Stomach (tissue), 9 donors: ENCODE measurements around the gene PGLYRP2. TPM values are rescaled to one million over a fixed set of nuclear protein-coding genes. Genes with fewer than 3 reads are reported as not detected.

Experiments used
- DNase-seq, 2 donors: peaks; one replicate each; pipeline versions ENCODE4 v3.0.0 to v3.0.0-alpha.2; 2013 to 2019
- H3K27ac ChIP-seq, 5 donors: fragments of 200-600 bp in 4 of 5; sonication (generic) in 4 of 5; one replicate each; pipeline ENCODE4 v1.5.1; 2013 to 2019; ENCODE audit warnings: mild to moderate bottlenecking in 1 of 5, moderate library complexity in 1 of 5
- H3K27me3 ChIP-seq, 3 donors: fragments of 200-600 bp; sonication (generic); one replicate each; pipeline ENCODE4 v1.5.1; 2017 to 2019; ENCODE audit warnings: mixed run types in 1 of 3
- H3K36me3 ChIP-seq, 4 donors: fragments of 200-600 bp; sonication (generic); 1 replicate in 3 of 4; 2 replicates in 1 of 4; pipeline ENCODE4 v1.5.1; 2016 to 2019
- H3K4me1 ChIP-seq, 4 donors: fragments of 200-600 bp; sonication (generic); one replicate each; pipeline ENCODE4 v1.5.1; 2016 to 2019
- H3K4me3 ChIP-seq, 4 donors: fragments of 200-600 bp; sonication (generic) in 3 of 4; one replicate each; pipeline ENCODE4 v1.5.1; 2016 to 2019; ENCODE audit warnings: mild to moderate bottlenecking in 1 of 4
- H3K9me3 ChIP-seq, 4 donors: fragments of 200-600 bp; sonication (generic); one replicate each; pipeline ENCODE4 v1.5.1; 2016 to 2019
- CTCF ChIP-seq, 7 experiments: fragments of 450-650 bp in 4 of 7; fragments of 200-600 bp in 3 of 7; sonication (generic) in 3 of 7; IDR thresholded peaks; one replicate each; pipeline ENCODE4 v1.5.1; 2016 to 2019; ENCODE audit warnings: antibody characterized with exemption in 7 of 7, control low read depth in 2 of 7, mild to moderate bottlenecking in 1 of 7
- EP300 ChIP-seq: sonication (generic); formaldehyde crosslinking; IDR thresholded peaks from one replicate; pipeline ENCODE4 v1.6.1; 2017; ENCODE audit warnings: antibody characterized with exemption
- POLR2A ChIP-seq, 4 donors: fragments of 450-650 bp; IDR thresholded peaks; one replicate each; pipeline ENCODE4 v1.6.1; 2016; ENCODE audit warnings: antibody characterized with exemption in 4 of 4, control low read depth in 2 of 4, mild to moderate bottlenecking in 1 of 4, moderate library complexity in 1 of 4
- POLR2AphosphoS5 ChIP-seq, 3 donors: sonication (generic); formaldehyde crosslinking; IDR thresholded peaks; one replicate each; pipeline ENCODE4 v1.6.1; 2016; ENCODE audit warnings: antibody characterized with exemption in 3 of 3
- WGBS, 5 donors: extraction: QIAGEN DNeasy Blood & Tissue Kit in 3 of 5; methylation state at CpG; one replicate each; pipeline versions ENCODE4 v1.1.5 to v1.1.7; 2013 to 2018; 5-methylcytosine and 5-hydroxymethylcytosine counted together
- intact Hi-C: fragments of 100-400 bp; cut with DNase I; formaldehyde crosslinking; loops from one replicate; pipeline ENCODE4 v1.15.1; 2023; ENCODE audit warnings: low total_unique reads
- polyA plus RNA-seq, 3 donors: library from polyadenylated mRNA; stranded (reverse); fragments of 200-250 nt; gene quantifications; one replicate each; pipeline ENCODE4 v1.2.3, GENCODE V29; 2013
- total RNA-seq, 5 donors: library from RNA; depleted of rRNA; stranded (reverse); fragments of >200 nt; gene quantifications; one replicate each; pipeline versions ENCODE4 v1.1.0 to v1.2.3, GENCODE V29; 2014 to 2016
- donor health status: healthy with polysubstance abuse.
- donor health status: Bipolar disorder and iron deficiency.
- donor health status: healthy.

Gene PGLYRP2
- total and polyA plus RNA-seq, 8 donors, result not detected

GRCh38 chr19:15506074-15506571 lies 26.8 kb upstream of the PGLYRP2 start:
- no peak for TF ChIP-seq EP300
- TF ChIP-seq POLR2A (IDR thresholded peaks at IDR 0.05), result no peak
- TF ChIP-seq POLR2AphosphoS5 (IDR thresholded peaks at IDR 0.05), result no peak
- TF ChIP-seq CTCF (IDR thresholded peaks at IDR 0.05), result no peak
- WGBS, 5 donors, result 51 to 73% (median 58%) methylated on average over 5 of the region's 5 CpGs
- intact Hi-C loops, result no loop called here
- DNase-seq, result no peak
- Histone ChIP-seq H3K27ac (no peak overlapping the region), H3K36me3 (no peaks in the 10 kb centered on the region), H3K4me3 (no peak overlapping the region), H3K27me3 (peaks cover 4 to 82% (median 38%) of the 10 kb centered on the region in 3 donors), H3K9me3 (no peaks in the 10 kb centered on the region), H3K4me1 (peaks cover 6 to 16% (median 14%) of the 10 kb centered on the region in 4 donors)

GRCh38 chr19:15502264-15502663 lies 23.0 kb upstream of the PGLYRP2 start:
- 52 to 63% (median 57%) methylated on average over 1 of the region's 1 CpG for WGBS, 5 donors
- no peak overlapping the region for H3K4me3 ChIP-seq
- H3K27ac ChIP-seq, result no peak overlapping the region
- H3K36me3 ChIP-seq, result no peaks in the 10 kb centered on the region
- peaks cover 0 to 62% (median 7%) of the 10 kb centered on the region in 3 donors for H3K27me3 ChIP-seq
- peaks cover 0 to 6% (median 0%) of the 10 kb centered on the region in 4 donors for H3K4me1 ChIP-seq
- H3K9me3 ChIP-seq, result no peaks in the 10 kb centered on the region
- DNase-seq, result no peak
- intact Hi-C loops, result no loop called here
- TF ChIP-seq EP300 (no peak), CTCF (IDR thresholded peaks at IDR 0.05) (no peak), POLR2AphosphoS5 (IDR thresholded peaks at IDR 0.05) (no peak), POLR2A (IDR thresholded peaks at IDR 0.05) (no peak)

GRCh38 chr19:15501596-15501995 lies 22.3 kb upstream of the PGLYRP2 start:
- intact Hi-C loops, result no loop called here
- Histone ChIP-seq H3K9me3 (no peaks in the 10 kb centered on the region), H3K27ac (no peak overlapping the region), H3K4me3 (no peak overlapping the region), H3K27me3 (peaks cover 0 to 56% (median 6%) of the 10 kb centered on the region in 3 donors), H3K4me1 (peaks cover 0 to 6% (median 0%) of the 10 kb centered on the region in 4 donors), H3K36me3 (no peaks in the 10 kb centered on the region)
- no peak for DNase-seq
- TF ChIP-seq EP300 (no peak), POLR2AphosphoS5 (IDR thresholded peaks at IDR 0.05) (no peak), CTCF (IDR thresholded peaks at IDR 0.05) (no peak), POLR2A (IDR thresholded peaks at IDR 0.05) (no peak)
- WGBS, 5 donors, result 55 to 67% (median 59%) methylated on average over 1 of the region's 1 CpG

- Histone ChIP-seq H3K27ac (no peak overlapping the region), H3K4me3 (no peak overlapping the region), H3K27me3 (peaks cover 0 to 30% (median 2%) of the 10 kb centered on the region in 3 donors), H3K4me1 (peaks cover 0 to 6% (median 0%) of the 10 kb centered on the region in 4 donors), H3K36me3 (no peaks in the 10 kb centered on the region), H3K9me3 (no peaks in the 10 kb centered on the region)
- no peak for TF ChIP-seq EP300
- TF ChIP-seq POLR2A (IDR thresholded peaks at IDR 0.05), result no peak
- TF ChIP-seq CTCF (IDR thresholded peaks at IDR 0.05), result no peak
- TF ChIP-seq POLR2AphosphoS5 (IDR thresholded peaks at IDR 0.05), result no peak
- DNase-seq, result no peak
- intact Hi-C loops, result no loop called here
- WGBS, 5 donors, result 58 to 66% (median 64%) methylated on average over 6 of the region's 6 CpGs
Observed at GRCh38 chr19:15498910-15499309, 19.6 kb upstream of the PGLYRP2 start.
